Renal pelvis (tissue), 12 donors: ENCODE measurements around the gene NUP160. TPM values are rescaled to one million over a fixed set of nuclear protein-coding genes. Genes with fewer than 3 reads are reported as not detected.
"Not testable (repeated sequence)": the region's sequence is repeated elsewhere in the genome, so short reads cannot be mapped to it uniquely, and the experiment has no call there.

Experiments used
- DNase-seq: peaks from one replicate; pipeline ENCODE4 v3.0.0-alpha.2; 2013
- long read RNA-seq, 16 experiments: transcript quantifications; one replicate each; lab custom pipeline, GENCODE V29; 2026
- polyA plus RNA-seq, 3 donors: library from polyadenylated mRNA; unstranded; fragments of 120-200 nt; gene quantifications; one replicate each; pipeline ENCODE4 v1.2.1, GENCODE V29; 2013; ENCODE audit not compliant: insufficient read length in 3 of 3

The NUP160 gene, protein sequence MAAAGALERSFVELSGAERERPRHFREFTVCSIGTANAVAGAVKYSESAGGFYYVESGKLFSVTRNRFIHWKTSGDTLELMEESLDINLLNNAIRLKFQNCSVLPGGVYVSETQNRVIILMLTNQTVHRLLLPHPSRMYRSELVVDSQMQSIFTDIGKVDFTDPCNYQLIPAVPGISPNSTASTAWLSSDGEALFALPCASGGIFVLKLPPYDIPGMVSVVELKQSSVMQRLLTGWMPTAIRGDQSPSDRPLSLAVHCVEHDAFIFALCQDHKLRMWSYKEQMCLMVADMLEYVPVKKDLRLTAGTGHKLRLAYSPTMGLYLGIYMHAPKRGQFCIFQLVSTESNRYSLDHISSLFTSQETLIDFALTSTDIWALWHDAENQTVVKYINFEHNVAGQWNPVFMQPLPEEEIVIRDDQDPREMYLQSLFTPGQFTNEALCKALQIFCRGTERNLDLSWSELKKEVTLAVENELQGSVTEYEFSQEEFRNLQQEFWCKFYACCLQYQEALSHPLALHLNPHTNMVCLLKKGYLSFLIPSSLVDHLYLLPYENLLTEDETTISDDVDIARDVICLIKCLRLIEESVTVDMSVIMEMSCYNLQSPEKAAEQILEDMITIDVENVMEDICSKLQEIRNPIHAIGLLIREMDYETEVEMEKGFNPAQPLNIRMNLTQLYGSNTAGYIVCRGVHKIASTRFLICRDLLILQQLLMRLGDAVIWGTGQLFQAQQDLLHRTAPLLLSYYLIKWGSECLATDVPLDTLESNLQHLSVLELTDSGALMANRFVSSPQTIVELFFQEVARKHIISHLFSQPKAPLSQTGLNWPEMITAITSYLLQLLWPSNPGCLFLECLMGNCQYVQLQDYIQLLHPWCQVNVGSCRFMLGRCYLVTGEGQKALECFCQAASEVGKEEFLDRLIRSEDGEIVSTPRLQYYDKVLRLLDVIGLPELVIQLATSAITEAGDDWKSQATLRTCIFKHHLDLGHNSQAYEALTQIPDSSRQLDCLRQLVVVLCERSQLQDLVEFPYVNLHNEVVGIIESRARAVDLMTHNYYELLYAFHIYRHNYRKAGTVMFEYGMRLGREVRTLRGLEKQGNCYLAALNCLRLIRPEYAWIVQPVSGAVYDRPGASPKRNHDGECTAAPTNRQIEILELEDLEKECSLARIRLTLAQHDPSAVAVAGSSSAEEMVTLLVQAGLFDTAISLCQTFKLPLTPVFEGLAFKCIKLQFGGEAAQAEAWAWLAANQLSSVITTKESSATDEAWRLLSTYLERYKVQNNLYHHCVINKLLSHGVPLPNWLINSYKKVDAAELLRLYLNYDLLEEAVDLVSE (N-terminal part only)
- polyA plus RNA-seq = 10 to 100 TPM; 59.3 to 74.5 (median 70.0) TPM
- long read RNA-seq, donor 1, full-length matches to known transcripts = 5 of 5 reads
- long read RNA-seq, donor 1, partial matches to known transcripts = 0 of 5 reads
- long read RNA-seq, donor 1, other reads (novel, unspliced or antisense) = 0 of 5 reads
- long read RNA-seq, donor 2, full-length matches to known transcripts = 7 of 7 reads
- long read RNA-seq, donor 2, partial matches to known transcripts = 0 of 7 reads
- long read RNA-seq, donor 2, other reads (novel, unspliced or antisense) = 0 of 7 reads
- long read RNA-seq, donor 3, full-length matches to known transcripts = 2 of 9 reads
- long read RNA-seq, donor 3, partial matches to known transcripts = 7 of 9 reads
- long read RNA-seq, donor 3, other reads (novel, unspliced or antisense) = 0 of 9 reads
- long read RNA-seq, donor 4, full-length matches to known transcripts = 5 of 5 reads
- long read RNA-seq, donor 4, partial matches to known transcripts = 0 of 5 reads
- long read RNA-seq, donor 4, other reads (novel, unspliced or antisense) = 0 of 5 reads
- long read RNA-seq, donor 5, full-length matches to known transcripts = 4 of 4 reads
- long read RNA-seq, donor 5, partial matches to known transcripts = 0 of 4 reads
- long read RNA-seq, donor 5, other reads (novel, unspliced or antisense) = 0 of 4 reads
- long read RNA-seq, donor 6, full-length matches to known transcripts = 4 of 26 reads
- long read RNA-seq, donor 6, partial matches to known transcripts = 22 of 26 reads
- long read RNA-seq, donor 6, other reads (novel, unspliced or antisense) = 0 of 26 reads
- long read RNA-seq, donor 7, full-length matches to known transcripts = 5 of 5 reads
- long read RNA-seq, donor 7, partial matches to known transcripts = 0 of 5 reads
- long read RNA-seq, donor 7, other reads (novel, unspliced or antisense) = 0 of 5 reads
- long read RNA-seq, donor 8, full-length matches to known transcripts = 5 of 5 reads
- long read RNA-seq, donor 8, partial matches to known transcripts = 0 of 5 reads
- long read RNA-seq, donor 8, other reads (novel, unspliced or antisense) = 0 of 5 reads
- long read RNA-seq, donor 9 = 0 reads
- long read RNA-seq, donor 10, full-length matches to known transcripts = 2 of 2 reads
- long read RNA-seq, donor 10, partial matches to known transcripts = 0 of 2 reads
- long read RNA-seq, donor 10, other reads (novel, unspliced or antisense) = 0 of 2 reads
- long read RNA-seq, donor 11, full-length matches to known transcripts = 5 of 10 reads
- long read RNA-seq, donor 11, partial matches to known transcripts = 5 of 10 reads
- long read RNA-seq, donor 11, other reads (novel, unspliced or antisense) = 0 of 10 reads
- long read RNA-seq, donor 12, full-length matches to known transcripts = 7 of 24 reads
- long read RNA-seq, donor 12, partial matches to known transcripts = 17 of 24 reads
- long read RNA-seq, donor 12, other reads (novel, unspliced or antisense) = 0 of 24 reads
- long read RNA-seq, donor 13, full-length matches to known transcripts = 2 of 9 reads
- long read RNA-seq, donor 13, partial matches to known transcripts = 7 of 9 reads
- long read RNA-seq, donor 13, other reads (novel, unspliced or antisense) = 0 of 9 reads
- long read RNA-seq, donor 14 = 0 reads
- long read RNA-seq, donor 15, full-length matches to known transcripts = 6 of 12 reads
- long read RNA-seq, donor 15, partial matches to known transcripts = 6 of 12 reads
- long read RNA-seq, donor 15, other reads (novel, unspliced or antisense) = 0 of 12 reads
- long read RNA-seq, donor 16, full-length matches to known transcripts = 4 of 20 reads
- long read RNA-seq, donor 16, partial matches to known transcripts = 16 of 20 reads
- long read RNA-seq, donor 16, other reads (novel, unspliced or antisense) = 0 of 20 reads

DNA sequence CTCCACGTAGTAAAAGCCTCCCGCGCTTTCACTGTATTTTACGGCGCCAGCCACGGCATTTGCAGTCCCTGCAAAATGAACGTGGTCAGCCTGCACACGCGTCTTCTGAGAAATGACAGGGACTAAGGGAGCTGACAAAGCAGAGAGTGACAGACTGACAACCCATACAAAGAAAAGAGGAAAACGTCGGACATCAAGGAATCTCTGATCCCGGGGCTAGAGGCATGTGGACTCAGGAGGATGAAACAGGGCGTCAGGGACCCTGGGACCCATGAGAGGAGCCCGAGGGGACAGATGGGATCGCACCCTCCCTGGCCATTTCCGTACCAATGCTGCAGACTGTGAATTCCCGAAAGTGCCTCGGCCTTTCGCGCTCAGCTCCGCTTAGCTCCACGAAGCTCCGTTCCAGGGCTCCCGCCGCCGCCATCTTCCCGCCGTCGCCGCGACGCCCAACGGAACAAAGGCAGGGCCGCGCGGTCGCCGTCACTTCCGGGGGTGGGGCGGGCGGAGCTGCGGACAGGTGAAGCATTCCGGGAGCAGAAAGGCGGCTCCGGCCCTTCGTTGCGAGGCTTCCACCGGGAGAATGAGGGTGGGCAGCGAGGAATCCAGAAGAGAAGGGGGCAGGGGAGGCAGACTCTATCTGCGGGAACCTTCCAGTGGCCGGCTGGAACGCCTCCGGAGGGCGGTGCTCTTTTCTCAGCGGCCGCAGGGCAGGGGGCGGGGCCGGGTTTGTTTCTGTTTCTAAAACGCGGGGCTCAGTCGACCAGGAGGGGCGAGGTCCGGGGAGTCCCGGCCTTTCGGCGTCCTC lies at the start of gene NUP160:
NUP160 (minus strand) TSS at position 459 of the 808 bp plus-strand sequence; CDS start at position 427, 32 bp downstream.
- DNase-seq = peak; percentile 84

DNA sequence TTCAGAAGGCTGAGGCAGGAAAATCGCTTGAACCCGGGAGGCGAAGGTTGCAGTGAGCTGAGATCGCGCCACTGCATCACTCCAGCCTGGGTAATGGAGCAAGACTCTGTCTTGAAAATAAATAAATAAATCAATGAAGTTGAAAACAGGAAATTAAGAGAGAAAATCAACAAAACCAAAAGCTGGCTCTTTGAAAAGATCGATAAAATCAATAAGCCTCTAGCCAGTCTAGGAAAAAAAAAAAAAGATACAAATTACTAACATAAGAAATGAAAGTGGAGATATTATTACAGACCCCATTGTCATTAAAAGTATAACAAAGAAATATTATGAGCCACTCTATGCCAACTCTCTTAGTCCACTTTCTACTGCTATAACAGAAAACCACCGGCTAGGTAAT lies 48.0 kb upstream of the NUP160 start:
- DNase-seq = no peak

DNA sequence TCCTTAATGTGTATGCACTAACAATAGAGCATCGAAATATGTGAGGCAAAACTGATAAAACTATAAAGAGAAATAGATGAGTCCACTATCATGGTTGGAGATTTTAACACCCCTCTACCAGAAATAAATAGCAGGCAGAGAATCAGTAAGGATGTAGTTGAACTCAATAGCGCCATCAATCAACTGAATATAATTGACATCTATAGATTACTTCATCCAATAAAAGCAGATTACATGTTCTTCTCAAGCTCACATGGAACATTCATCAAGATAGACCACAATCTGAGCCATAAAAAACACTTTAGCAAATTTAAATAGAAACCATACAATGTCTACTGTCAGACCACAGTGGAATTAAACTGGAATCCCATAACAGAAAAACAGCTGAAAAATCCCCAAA lies 46.9 kb upstream of the NUP160 start:
- no peak for DNase-seq

DNA sequence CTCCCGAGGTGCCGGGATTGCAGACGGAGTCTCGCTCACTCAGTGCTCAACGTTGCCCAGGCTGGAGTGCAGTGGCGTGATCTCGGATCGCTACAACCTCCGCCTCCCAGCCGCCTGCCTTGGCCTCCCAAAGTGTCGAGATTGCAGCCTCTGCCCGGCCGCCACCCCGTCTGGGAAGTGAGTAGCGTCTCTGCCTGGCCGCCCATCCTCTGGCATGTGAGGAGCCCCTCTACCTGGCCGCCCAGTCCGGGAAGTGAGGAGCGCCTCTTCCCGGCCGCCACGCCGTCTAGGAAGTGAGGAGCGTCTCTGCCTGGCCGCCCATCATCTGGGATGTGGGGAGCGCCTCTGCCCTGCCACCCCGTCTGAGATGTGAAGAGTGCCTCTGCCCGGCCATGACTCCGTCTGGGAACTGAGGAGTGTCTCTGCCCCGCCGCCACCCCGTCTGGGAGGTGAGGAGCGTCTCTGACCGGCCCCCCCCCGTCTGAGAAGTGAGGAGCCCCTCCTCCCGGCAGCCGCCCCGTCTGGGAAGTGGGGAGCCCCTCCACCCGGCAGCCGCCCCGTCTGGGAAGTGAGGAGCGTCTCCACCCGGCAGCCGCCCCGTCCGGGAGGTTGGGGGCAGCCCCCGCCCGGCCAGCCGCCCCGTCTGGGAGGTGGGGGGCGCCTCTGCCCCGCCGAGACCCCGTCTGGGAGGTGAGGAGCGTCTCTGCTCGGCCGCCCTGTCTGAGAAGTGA lies 44.6 kb upstream of the NUP160 start:
- DNase-seq = not testable (repeated sequence)

DNA sequence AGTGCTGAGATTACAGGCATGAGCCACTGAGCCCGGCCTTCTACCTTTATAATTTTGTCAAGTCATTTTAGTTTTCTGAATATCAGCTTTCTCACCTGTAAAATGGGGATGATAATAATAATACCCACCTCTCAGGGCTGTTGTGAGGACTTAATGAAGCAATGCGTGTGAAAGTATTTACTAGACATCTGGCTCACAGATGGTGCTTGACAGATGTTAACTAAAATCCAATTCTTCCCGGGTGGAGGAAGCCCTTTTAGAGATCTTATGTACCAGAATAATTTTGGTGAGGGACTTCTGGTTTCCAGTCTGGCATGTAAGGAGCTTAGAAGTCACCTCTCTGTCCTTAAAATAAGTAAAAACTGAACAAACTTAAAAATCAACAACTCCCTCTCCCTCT lies 43.7 kb upstream of the NUP160 start:
- DNase-seq = no peak

DNA sequence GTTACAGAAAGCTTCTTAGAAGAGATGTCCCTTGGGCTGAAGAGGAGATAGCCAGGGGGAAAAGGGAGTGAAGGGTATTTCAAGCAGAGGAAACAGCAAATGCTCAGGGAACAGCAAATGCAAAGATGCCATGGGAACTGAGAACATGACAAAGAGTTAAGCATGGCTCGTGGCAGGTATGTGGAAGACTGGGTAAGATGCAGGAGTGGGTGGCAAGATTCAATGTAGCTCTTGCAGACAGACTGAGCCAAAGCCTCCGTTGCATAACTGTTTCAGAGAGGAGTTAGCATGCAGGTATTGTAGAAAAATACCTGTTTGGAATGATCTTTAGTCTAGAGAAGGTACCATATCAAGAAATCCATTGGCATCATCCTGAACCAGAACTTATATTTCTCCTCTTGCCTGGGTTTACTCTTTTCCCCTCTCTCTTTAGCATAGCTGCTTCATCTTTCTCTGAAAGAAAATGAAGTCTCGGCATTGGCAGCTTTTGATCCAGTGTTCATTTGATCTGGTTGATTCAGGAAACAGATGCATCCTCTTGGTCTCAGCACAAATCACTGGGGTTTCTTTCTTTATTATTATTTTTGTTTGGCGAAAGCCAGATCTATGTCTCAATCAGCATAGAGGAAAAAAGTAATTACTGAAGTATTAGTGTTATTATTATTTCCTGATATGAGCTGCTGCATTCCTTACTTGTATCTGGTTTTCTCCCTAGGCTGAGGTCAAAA lies 41.7 kb upstream of the NUP160 start:
- no peak for DNase-seq

DNA sequence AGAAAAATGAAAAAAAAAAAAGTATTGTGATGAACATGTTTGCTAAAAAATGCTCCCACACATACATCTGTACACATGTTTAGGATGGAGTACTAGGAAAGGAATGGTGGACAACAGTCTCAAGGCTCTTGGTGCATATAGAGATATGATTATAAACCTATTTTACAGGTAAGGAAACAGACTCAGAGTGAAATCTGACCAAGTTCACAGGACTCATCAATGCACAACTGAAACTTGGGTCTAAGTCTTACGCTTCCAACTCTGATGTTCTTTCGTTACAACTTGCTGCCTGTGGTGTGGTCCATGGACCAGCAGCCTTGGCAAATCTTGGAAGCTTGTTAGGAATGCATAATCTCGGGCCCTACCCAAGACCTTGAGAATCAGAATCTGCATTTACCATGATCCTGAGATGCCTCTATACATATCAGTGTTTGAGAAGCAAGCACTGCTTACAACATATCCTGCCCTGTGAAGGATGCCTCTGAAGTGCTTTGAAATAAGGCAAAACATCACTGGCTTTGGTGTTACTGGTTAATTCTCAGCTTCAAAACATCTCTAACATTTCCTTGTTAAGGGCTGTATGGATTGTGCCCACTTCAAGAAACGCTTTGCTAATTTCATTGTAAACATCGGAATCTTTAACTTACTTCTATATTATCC lies 39.9 kb upstream of the NUP160 start:
- no peak for DNase-seq

DNA sequence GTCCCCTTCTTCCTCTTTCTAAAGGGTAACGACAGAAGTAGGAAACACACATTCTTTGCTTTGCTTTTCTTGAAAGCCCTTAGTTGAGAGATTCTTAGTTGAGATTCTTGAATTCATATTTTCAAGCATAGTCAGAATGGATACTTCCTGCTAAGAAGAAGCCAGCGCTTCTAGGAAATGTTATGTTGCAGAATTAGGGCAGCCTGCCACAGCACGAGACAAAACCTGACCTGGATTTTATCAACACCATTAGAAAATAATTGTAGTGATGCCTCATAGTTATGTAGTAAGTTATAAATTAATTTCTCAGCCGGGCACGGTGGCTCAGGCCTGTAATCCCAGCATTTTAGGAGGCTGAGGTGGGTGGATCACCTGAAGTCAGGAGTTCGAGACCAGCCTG lies 37.9 kb upstream of the NUP160 start:
- no peak for DNase-seq

DNA sequence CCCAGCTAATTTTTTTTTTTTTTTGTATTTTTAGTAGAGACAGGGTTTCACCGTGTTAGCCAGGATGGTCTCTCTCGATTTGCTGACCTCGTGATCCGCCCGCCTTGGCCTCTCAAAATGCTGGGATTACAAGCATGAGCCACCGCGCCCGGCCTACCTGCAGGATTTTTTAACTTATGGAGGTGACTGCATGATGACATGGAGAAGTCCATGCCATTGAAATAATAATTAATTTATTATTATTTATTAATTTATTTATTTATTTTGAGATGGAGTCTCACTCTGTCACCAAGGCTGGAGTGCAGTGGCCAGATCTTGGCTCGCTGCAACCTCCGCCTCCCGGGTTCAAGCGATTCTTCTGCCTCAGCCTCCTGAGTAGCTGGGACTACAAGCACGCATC lies 34.3 kb upstream of the NUP160 start:
- not testable (repeated sequence) for DNase-seq

DNA sequence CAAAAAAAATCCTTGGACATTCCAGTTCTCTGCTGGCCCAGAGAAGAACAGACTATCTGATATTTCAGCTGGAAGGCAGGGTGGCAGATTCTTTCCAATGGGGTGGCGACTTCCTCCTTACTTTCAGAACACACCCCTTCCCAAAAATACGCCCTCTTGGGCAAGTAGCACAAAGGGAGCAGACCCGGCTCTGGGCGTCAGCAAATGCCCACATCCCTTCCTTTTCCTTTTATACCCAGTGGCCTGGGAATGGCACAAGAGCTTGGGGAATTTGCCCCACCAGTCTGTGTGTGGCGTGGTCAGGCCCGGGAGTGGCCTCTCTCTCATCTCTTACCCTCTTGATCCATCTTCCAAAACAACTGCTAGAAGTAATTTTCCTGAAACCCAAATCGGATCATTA lies 33.0 kb upstream of the NUP160 start:
- no peak for DNase-seq

DNA sequence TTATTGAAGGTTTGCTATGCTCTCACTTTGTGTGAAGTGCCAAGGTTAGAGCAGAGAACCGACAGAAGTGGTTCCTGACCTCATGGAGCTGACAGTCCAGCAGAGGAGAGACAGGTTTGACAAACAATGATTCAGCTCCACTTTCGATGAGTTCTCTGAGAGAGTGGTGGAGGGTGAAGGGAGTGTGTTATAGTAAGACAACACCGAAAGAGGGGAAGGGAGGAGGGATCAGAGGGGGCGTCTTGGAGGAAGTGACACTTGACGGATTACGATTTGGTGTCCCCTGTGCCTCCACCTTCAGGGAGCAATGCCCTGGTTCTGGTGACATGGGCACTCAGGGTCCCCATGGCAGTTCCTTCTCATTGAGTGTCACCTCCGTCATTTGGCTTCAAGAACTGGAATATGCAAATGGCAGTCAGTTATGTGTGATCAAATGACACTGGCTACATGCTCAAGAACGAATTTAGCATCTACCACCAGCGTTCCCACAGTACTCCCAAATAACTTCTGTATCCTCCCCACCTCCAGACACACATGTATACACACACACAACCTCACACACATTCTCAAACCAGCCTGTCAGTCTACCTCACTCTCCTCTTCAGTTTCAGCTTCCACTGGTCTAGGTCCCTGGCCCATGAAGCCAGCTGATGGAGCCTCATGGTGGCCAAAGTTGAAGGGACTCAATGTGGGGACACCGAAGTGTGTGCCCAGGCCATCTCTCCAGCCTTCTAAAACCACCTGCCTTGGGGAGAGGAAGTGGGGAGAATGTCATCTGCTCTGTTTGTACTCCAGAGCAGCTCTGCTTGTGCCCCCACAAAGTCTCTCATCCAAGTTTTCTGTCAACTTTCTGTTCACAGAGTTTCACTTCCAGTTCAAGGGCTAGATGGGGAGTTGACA lies 31.4 kb upstream of the NUP160 start:
- no peak for DNase-seq

DNA sequence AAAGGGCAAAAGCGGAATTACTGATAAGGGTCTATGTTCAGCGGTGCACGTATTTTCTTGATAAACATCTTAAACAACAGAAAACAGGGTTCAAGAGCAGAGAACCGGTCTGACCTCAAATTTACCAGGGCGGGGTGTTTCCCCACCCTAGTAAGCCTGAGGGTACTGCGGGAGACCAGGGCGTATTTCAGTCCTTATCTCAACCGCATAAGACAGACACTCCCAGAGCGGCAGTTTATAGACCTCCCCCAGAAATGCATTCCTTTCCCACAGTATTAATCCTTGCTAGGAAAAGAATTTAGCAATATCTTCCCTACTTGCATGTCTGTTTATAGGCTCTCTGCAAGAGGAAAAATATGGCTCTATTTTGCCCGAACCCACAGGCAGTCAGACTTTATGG lies 27.7 kb upstream of the NUP160 start:
- DNase-seq = not testable (repeated sequence)

DNA sequence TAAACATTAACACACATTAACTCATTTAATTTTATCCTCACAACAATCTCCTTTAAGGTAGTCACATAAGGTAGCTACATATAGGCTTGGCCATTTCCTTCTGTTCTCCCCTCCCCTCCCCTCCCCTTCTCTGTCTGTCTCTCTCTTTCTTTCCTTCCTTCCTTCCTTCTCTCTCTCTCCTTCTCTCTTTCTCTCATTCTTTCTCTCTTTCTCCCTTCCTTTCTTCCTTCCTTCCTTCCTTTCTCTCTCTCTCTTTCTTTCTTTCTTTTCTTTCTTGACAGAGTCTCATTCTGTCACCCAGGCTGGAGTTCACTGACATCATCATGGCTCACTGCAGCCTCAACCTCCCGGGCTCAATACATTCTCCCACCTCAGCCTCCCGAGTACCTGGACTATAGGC lies 22.3 kb upstream of the NUP160 start:
- no peak for DNase-seq
